ENCODE measurements around the gene OR2A42. TPM values are rescaled to one million over a fixed set of nuclear protein-coding genes. Genes with fewer than 3 reads are reported as not detected.
"Not testable (repeated sequence)": the region's sequence is repeated elsewhere in the genome, so short reads cannot be mapped to it uniquely, and the experiment has no call there.

OR2A42 gene
- total RNA-seq = 0.04 TPM
- polyA plus RNA-seq (ENCODE audit: insufficient read depth in 1 of 8, insufficient read length in 8 of 8, low replicate concordance in 1 of 8) = under 1 TPM; 0.13 to 0.65 (median 0.34) TPM
- long read RNA-seq, donor 1 = 0 reads
- long read RNA-seq, donor 2 = 0 reads
- long read RNA-seq, donor 3 = 0 reads
- long read RNA-seq, donor 4 = 0 reads
- long read RNA-seq, donor 5 = 0 reads
- long read RNA-seq, donor 6 = 0 reads
- long read RNA-seq, donor 7 = 0 reads
- long read RNA-seq, donor 8 = 0 reads
- long read RNA-seq, donor 9 = 0 reads
- long read RNA-seq, donor 10 = 0 reads
- long read RNA-seq, donor 11 = 0 reads

- WGBS (ENCODE audit: insufficient coverage) = no CpG with 5 or more reads among the region's 2 CpGs
- not testable (repeated sequence) for H3K36me3 ChIP-seq (ENCODE audit: control insufficient read depth, insufficient read depth, low read length); H3K27ac ChIP-seq (ENCODE audit: low read length); DNase-seq; H3K9me3 ChIP-seq (replicated peaks; ENCODE audit: control insufficient read depth, low read depth, low read length); H3K27me3 ChIP-seq (ENCODE audit: control insufficient read depth, insufficient read depth, low read length); H3K4me1 ChIP-seq (ENCODE audit: control insufficient read depth, insufficient read depth, low read length); H3K4me3 ChIP-seq (ENCODE audit: low read length)
These were observed at the start of gene OR2A42 for GRCh38 chr7:144239365-144239764. OR2A42 (minus strand) TSS chr7:144239605; CDS start chr7:144232843, 6,762 bp downstream.

- not testable (repeated sequence) for DNase-seq; H3K4me1 ChIP-seq (ENCODE audit: control insufficient read depth, insufficient read depth, low read length); H3K36me3 ChIP-seq (ENCODE audit: control insufficient read depth, insufficient read depth, low read length); H3K9me3 ChIP-seq (replicated peaks; ENCODE audit: control insufficient read depth, low read depth, low read length); H3K4me3 ChIP-seq (ENCODE audit: low read length); H3K27me3 ChIP-seq (ENCODE audit: control insufficient read depth, insufficient read depth, low read length); H3K27ac ChIP-seq (ENCODE audit: low read length)
- WGBS (ENCODE audit: insufficient coverage) = no CpG with 5 or more reads among the region's 3 CpGs
These were observed 47.9 kb upstream of the OR2A42 start for GRCh38 chr7:144287171-144287784.

- not testable (repeated sequence) for H3K27ac ChIP-seq (ENCODE audit: low read length); H3K9me3 ChIP-seq (replicated peaks; ENCODE audit: control insufficient read depth, low read depth, low read length); H3K27me3 ChIP-seq (ENCODE audit: control insufficient read depth, insufficient read depth, low read length); H3K4me3 ChIP-seq (ENCODE audit: low read length); H3K36me3 ChIP-seq (ENCODE audit: control insufficient read depth, insufficient read depth, low read length); DNase-seq; H3K4me1 ChIP-seq (ENCODE audit: control insufficient read depth, insufficient read depth, low read length)
- no CpG with 5 or more reads among the region's 6 CpGs for WGBS (ENCODE audit: insufficient coverage)
These were observed 44.3 kb upstream of the OR2A42 start for GRCh38 chr7:144283716-144284115.

GRCh38 chr7:144282490-144282889 is 43.1 kb upstream of the OR2A42 start:
- DNase-seq; H3K27ac ChIP-seq (ENCODE audit: low read length); H3K9me3 ChIP-seq (replicated peaks; ENCODE audit: control insufficient read depth, low read depth, low read length); H3K4me3 ChIP-seq (ENCODE audit: low read length); H3K4me1 ChIP-seq (ENCODE audit: control insufficient read depth, insufficient read depth, low read length); H3K27me3 ChIP-seq (ENCODE audit: control insufficient read depth, insufficient read depth, low read length); H3K36me3 ChIP-seq (ENCODE audit: control insufficient read depth, insufficient read depth, low read length): not testable (repeated sequence)
- WGBS (ENCODE audit: insufficient coverage) = no CpG with 5 or more reads among the region's 4 CpGs

GRCh38 chr7:144281981-144282380 is 42.6 kb upstream of the OR2A42 start:
- H3K27ac ChIP-seq (ENCODE audit: low read length); H3K36me3 ChIP-seq (ENCODE audit: control insufficient read depth, insufficient read depth, low read length); DNase-seq; H3K27me3 ChIP-seq (ENCODE audit: control insufficient read depth, insufficient read depth, low read length); H3K4me1 ChIP-seq (ENCODE audit: control insufficient read depth, insufficient read depth, low read length); H3K4me3 ChIP-seq (ENCODE audit: low read length); H3K9me3 ChIP-seq (replicated peaks; ENCODE audit: control insufficient read depth, low read depth, low read length): not testable (repeated sequence)
- no CpG with 5 or more reads among the region's 8 CpGs for WGBS (ENCODE audit: insufficient coverage)

- H3K36me3 ChIP-seq (ENCODE audit: control insufficient read depth, insufficient read depth, low read length); H3K27me3 ChIP-seq (ENCODE audit: control insufficient read depth, insufficient read depth, low read length); H3K4me1 ChIP-seq (ENCODE audit: control insufficient read depth, insufficient read depth, low read length); H3K9me3 ChIP-seq (replicated peaks; ENCODE audit: control insufficient read depth, low read depth, low read length); H3K27ac ChIP-seq (ENCODE audit: low read length); H3K4me3 ChIP-seq (ENCODE audit: low read length); DNase-seq: not testable (repeated sequence)
- WGBS (ENCODE audit: insufficient coverage) = no CpG with 5 or more reads among the region's 6 CpGs
These were observed 40.6 kb upstream of the OR2A42 start for GRCh38 chr7:144280010-144280409.

- not testable (repeated sequence) for H3K4me3 ChIP-seq (ENCODE audit: low read length); H3K4me1 ChIP-seq (ENCODE audit: control insufficient read depth, insufficient read depth, low read length); H3K9me3 ChIP-seq (replicated peaks; ENCODE audit: control insufficient read depth, low read depth, low read length); H3K27me3 ChIP-seq (ENCODE audit: control insufficient read depth, insufficient read depth, low read length); DNase-seq; H3K36me3 ChIP-seq (ENCODE audit: control insufficient read depth, insufficient read depth, low read length); H3K27ac ChIP-seq (ENCODE audit: low read length)
- WGBS (ENCODE audit: insufficient coverage) = no CpG with 5 or more reads among the region's 6 CpGs
These were observed 35.9 kb upstream of the OR2A42 start for GRCh38 chr7:144275281-144275680.

GRCh38 chr7:144269188-144269587 is 29.8 kb upstream of the OR2A42 start, which contains the start of gene CTAGE8:
CTAGE8 (minus strand) TSS chr7:144269288; CDS start chr7:144269250, 38 bp downstream.
- not testable (repeated sequence) for H3K4me3 ChIP-seq (ENCODE audit: low read length); DNase-seq; H3K9me3 ChIP-seq (replicated peaks; ENCODE audit: control insufficient read depth, low read depth, low read length); H3K27me3 ChIP-seq (ENCODE audit: control insufficient read depth, insufficient read depth, low read length); H3K4me1 ChIP-seq (ENCODE audit: control insufficient read depth, insufficient read depth, low read length); H3K27ac ChIP-seq (ENCODE audit: low read length); H3K36me3 ChIP-seq (ENCODE audit: control insufficient read depth, insufficient read depth, low read length)
- no CpG with 5 or more reads among the region's 19 CpGs for WGBS (ENCODE audit: insufficient coverage)

GRCh38 chr7:144264692-144265091 is 25.3 kb upstream of the OR2A42 start, which contains the start of gene OR2A7:
OR2A7 (minus strand) TSS chr7:144264792; CDS start chr7:144259628, 5,164 bp downstream.
- no CpG with 5 or more reads among the region's 7 CpGs for WGBS (ENCODE audit: insufficient coverage)
- not testable (repeated sequence) for H3K27ac ChIP-seq (ENCODE audit: low read length); H3K4me3 ChIP-seq (ENCODE audit: low read length); H3K36me3 ChIP-seq (ENCODE audit: control insufficient read depth, insufficient read depth, low read length); DNase-seq; H3K4me1 ChIP-seq (ENCODE audit: control insufficient read depth, insufficient read depth, low read length); H3K9me3 ChIP-seq (replicated peaks; ENCODE audit: control insufficient read depth, low read depth, low read length); H3K27me3 ChIP-seq (ENCODE audit: control insufficient read depth, insufficient read depth, low read length)

- no CpG with 5 or more reads among the region's 2 CpGs for WGBS (ENCODE audit: insufficient coverage)
- H3K27ac ChIP-seq (ENCODE audit: low read length); H3K4me3 ChIP-seq (ENCODE audit: low read length); H3K9me3 ChIP-seq (replicated peaks; ENCODE audit: control insufficient read depth, low read depth, low read length); H3K4me1 ChIP-seq (ENCODE audit: control insufficient read depth, insufficient read depth, low read length); DNase-seq; H3K36me3 ChIP-seq (ENCODE audit: control insufficient read depth, insufficient read depth, low read length); H3K27me3 ChIP-seq (ENCODE audit: control insufficient read depth, insufficient read depth, low read length): not testable (repeated sequence)
These were observed 22.7 kb upstream of the OR2A42 start for GRCh38 chr7:144262128-144262527.
